ENCODE results near the gene MRPS27.

- no peak for TF ChIP-seq EZH2 (IDR thresholded peaks at IDR 0.05)
- TF ChIP-seq POLR2AphosphoS5 (IDR thresholded peaks at IDR 0.05; ENCODE audit: borderline replicate concordance, low read depth, low read length) = peak; percentile 99
- TF ChIP-seq FOXP2 (optimal IDR thresholded peaks at IDR 0.05; ENCODE audit: control extremely low read depth, extremely low read length, insufficient read depth) = no peak
Measured at GRCh38 chr5:72319976-72320752, at the start of gene MRPS27, which contains the start of gene PTCD2.
